ENCODE results near the gene RANBP3. TPM values are rescaled to one million over a fixed set of nuclear protein-coding genes. Genes with fewer than 3 reads are reported as not detected.
A peak's percentile ranks its signal among the peaks of the same experiment; 100 is the strongest.

The RANBP3 gene
- total RNA-seq, 6 experiments from 2014 or later, result 57.6 to 80.9 (median 70.4) TPM

GRCh38 chr19:5926641-5927440 lies 51.1 kb downstream of the RANBP3 start:
- H3K9me3 Mint-ChIP-seq, result no peaks in the 10 kb centered on the region
- H3K36me3 Mint-ChIP-seq (ENCODE audit: low read depth), result peaks cover 24% of the 10 kb centered on the region
- H3K27me3 Mint-ChIP-seq (ENCODE audit: insufficient read depth), result peaks cover 3% of the 10 kb centered on the region; the same call in 1 of the 2 replicates
- peak overlapping the region; percentile 67 for H3K27ac Mint-ChIP-seq
- DNase-seq, result peak; percentile 34
- H3K4me3 Mint-ChIP-seq, result no peak overlapping the region
- no peak for TF ChIP-seq CTCF (IDR thresholded peaks at IDR 0.05)
- peaks cover 5% of the 10 kb centered on the region; the same call in 1 of the 2 replicates for H3K4me1 Mint-ChIP-seq (ENCODE audit: low read depth)

- Mint-ChIP-seq H3K36me3 (ENCODE audit: low read depth) (peaks cover 28% of the 10 kb centered on the region), H3K9me3 (no peaks in the 10 kb centered on the region), H3K4me3 (no peak overlapping the region), H3K27me3 (ENCODE audit: insufficient read depth) (peaks cover 3% of the 10 kb centered on the region; the same call in 1 of the 2 replicates), H3K4me1 (ENCODE audit: low read depth) (peaks cover 5% of the 10 kb centered on the region; the same call in 1 of the 2 replicates), H3K27ac (no peak overlapping the region)
- no peak for DNase-seq
- no peak for TF ChIP-seq CTCF (IDR thresholded peaks at IDR 0.05)
These were observed 52.0 kb downstream of the RANBP3 start for GRCh38 chr19:5925830-5926427.

GRCh38 chr19:5923356-5923755 lies 54.6 kb downstream of the RANBP3 start:
- no peak overlapping the region for H3K4me3 Mint-ChIP-seq
- no peak overlapping the region for H3K27ac Mint-ChIP-seq
- peaks cover 21% of the 10 kb centered on the region for H3K36me3 Mint-ChIP-seq (ENCODE audit: low read depth)
- H3K27me3 Mint-ChIP-seq (ENCODE audit: insufficient read depth), result peaks cover 3% of the 10 kb centered on the region; the same call in 1 of the 2 replicates
- no peaks in the 10 kb centered on the region for H3K9me3 Mint-ChIP-seq
- no peak for TF ChIP-seq CTCF (IDR thresholded peaks at IDR 0.05)
- no peak for DNase-seq
- H3K4me1 Mint-ChIP-seq (ENCODE audit: low read depth), result peaks cover 5% of the 10 kb centered on the region; the same call in 1 of the 2 replicates

- H3K9me3 Mint-ChIP-seq, result no peaks in the 10 kb centered on the region
- H3K36me3 Mint-ChIP-seq (ENCODE audit: low read depth), result peaks cover 16% of the 10 kb centered on the region
- peaks cover 5% of the 10 kb centered on the region; the same call in 1 of the 2 replicates for H3K4me1 Mint-ChIP-seq (ENCODE audit: low read depth)
- DNase-seq, result no peak
- no peak overlapping the region for H3K27ac Mint-ChIP-seq
- H3K27me3 Mint-ChIP-seq (ENCODE audit: insufficient read depth), result peaks cover 3% of the 10 kb centered on the region; the same call in 1 of the 2 replicates
- no peak overlapping the region for H3K4me3 Mint-ChIP-seq
- TF ChIP-seq CTCF (IDR thresholded peaks at IDR 0.05), result no peak
These were observed 55.8 kb downstream of the RANBP3 start for GRCh38 chr19:5922161-5922545.

GRCh38 chr19:5921516-5922160 lies 56.3 kb downstream of the RANBP3 start:
- 0 out of 2 replicates have a peak, but pooled peaks cover under 1% of the 10 kb centered on the region for H3K4me1 Mint-ChIP-seq (ENCODE audit: low read depth)
- TF ChIP-seq CTCF (IDR thresholded peaks at IDR 0.05), result no peak
- H3K9me3 Mint-ChIP-seq, result no peaks in the 10 kb centered on the region
- H3K36me3 Mint-ChIP-seq (ENCODE audit: low read depth), result peaks cover 16% of the 10 kb centered on the region
- no peak for DNase-seq
- no peak overlapping the region for H3K4me3 Mint-ChIP-seq
- peaks cover 3% of the 10 kb centered on the region; the same call in 1 of the 2 replicates for H3K27me3 Mint-ChIP-seq (ENCODE audit: insufficient read depth)
- no peak overlapping the region for H3K27ac Mint-ChIP-seq

All from HFFc6 (cell line).